Measurements from ENCODE around the gene CLCN4. TPM values are rescaled to one million over a fixed set of nuclear protein-coding genes. Genes with fewer than 3 reads are reported as not detected.

CLCN4 gene
- total RNA-seq, 4 donors from 2014 or later = 3.9 to 6.7 (median 5.3) TPM

DNA sequence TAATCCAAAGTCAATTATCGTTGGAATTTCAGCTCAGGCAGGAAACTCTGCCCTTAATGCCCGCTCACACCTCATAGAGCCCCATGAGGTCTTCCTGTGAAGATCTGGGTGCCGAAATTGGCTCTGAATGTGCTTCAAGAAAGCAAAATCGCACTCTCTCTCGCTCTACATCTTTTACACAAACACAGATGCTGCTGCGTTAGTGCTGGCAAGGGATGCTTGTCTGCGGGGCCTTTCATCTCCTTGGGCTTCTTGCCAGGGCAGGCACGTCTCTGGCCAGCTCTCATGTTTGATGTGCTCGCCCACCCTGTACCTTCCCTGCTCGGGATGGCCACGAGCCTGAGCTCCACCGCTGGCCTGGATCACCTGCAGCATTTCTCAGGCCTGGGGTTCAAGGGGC lies 66.5 kb downstream of the CLCN4 start:
- Histone ChIP-seq H3K36me3 (peaks cover 0 to 3% (median 0%) of the 10 kb centered on the region in 3 donors), H3K27ac (no peak overlapping the region), H3K27me3 (no peaks in the 10 kb centered on the region), H3K9me3 (no peaks in the 10 kb centered on the region), H3K4me3 (no peak overlapping the region), H3K4me1 (no peaks in the 10 kb centered on the region)
- TF ChIP-seq, protein P1, sequence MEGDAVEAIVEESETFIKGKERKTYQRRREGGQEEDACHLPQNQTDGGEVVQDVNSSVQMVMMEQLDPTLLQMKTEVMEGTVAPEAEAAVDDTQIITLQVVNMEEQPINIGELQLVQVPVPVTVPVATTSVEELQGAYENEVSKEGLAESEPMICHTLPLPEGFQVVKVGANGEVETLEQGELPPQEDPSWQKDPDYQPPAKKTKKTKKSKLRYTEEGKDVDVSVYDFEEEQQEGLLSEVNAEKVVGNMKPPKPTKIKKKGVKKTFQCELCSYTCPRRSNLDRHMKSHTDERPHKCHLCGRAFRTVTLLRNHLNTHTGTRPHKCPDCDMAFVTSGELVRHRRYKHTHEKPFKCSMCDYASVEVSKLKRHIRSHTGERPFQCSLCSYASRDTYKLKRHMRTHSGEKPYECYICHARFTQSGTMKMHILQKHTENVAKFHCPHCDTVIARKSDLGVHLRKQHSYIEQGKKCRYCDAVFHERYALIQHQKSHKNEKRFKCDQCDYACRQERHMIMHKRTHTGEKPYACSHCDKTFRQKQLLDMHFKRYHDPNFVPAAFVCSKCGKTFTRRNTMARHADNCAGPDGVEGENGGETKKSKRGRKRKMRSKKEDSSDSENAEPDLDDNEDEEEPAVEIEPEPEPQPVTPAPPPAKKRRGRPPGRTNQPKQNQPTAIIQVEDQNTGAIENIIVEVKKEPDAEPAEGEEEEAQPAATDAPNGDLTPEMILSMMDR (IDR thresholded peaks at IDR 0.05) = no peak
- TF ChIP-seq EP300 (IDR thresholded peaks at IDR 0.05) (no peak), POLR2A (IDR thresholded peaks at IDR 0.05) (no peak)
- 56 to 71% methylated on average over 2 to 12 of the region's 12 CpGs for WGBS, 2 donors
- DNase-seq (ENCODE audit: low spot score in 2 of 2) = no peak

DNA sequence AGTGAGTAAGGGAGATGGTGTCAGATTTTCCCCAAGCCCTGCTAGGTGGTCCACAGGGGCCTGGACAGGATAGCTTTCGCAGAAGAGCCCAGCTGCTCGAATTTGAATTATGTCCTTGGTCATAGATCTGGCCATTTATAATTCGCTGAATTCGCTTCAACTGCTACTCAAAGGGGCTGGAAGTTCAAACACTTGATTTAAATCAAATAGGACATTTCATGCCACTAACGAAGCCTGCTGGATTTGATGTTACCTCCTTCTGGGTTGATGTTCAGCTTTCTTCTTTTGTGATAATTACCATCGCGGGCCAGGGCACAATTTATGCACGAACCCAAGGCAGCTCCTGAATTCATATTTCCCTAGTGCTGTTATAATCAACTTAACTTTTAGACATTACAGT lies 67.0 kb downstream of the CLCN4 start:
- DNase-seq (ENCODE audit: low spot score in 2 of 2) = no peak
- Histone ChIP-seq H3K36me3 (peaks cover 0 to 3% (median 0%) of the 10 kb centered on the region in 3 donors), H3K4me3 (no peak overlapping the region), H3K27ac (no peak overlapping the region), H3K9me3 (no peaks in the 10 kb centered on the region), H3K4me1 (no peaks in the 10 kb centered on the region), H3K27me3 (no peaks in the 10 kb centered on the region)
- WGBS, 2 donors = 83 to 93% methylated on average over 8 of the region's 8 CpGs
- TF ChIP-seq, protein P1 (IDR thresholded peaks at IDR 0.05) = no peak
- TF ChIP-seq POLR2A (IDR thresholded peaks at IDR 0.05) (no peak), EP300 (IDR thresholded peaks at IDR 0.05) (no peak)

DNA sequence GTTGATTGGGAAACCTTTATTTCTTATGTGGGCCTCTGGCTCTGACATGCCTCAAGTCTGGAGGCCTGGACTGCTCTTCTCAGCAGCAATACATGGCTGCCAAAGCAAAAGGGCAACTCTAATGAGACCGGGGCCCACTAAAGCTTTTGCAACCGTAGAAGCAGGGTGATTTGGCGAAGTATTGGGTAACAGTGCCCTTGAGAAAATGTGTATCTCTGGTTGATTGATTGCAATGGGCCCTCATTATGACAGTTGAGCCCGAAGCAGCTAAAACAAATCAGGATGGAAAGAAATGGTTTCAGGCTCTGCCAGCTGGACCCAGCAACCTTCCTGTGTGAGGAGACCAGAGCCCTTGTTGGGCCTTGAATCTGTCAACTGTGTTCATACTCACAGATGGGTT lies 73.4 kb downstream of the CLCN4 start:
- Histone ChIP-seq H3K27me3 (no peaks in the 10 kb centered on the region), H3K27ac (no peak overlapping the region), H3K4me3 (no peak overlapping the region), H3K9me3 (no peaks in the 10 kb centered on the region), H3K36me3 (no peaks in the 10 kb centered on the region), H3K4me1 (no peaks in the 10 kb centered on the region)
- DNase-seq (ENCODE audit: low spot score in 2 of 2) = no peak
- TF ChIP-seq EP300 (IDR thresholded peaks at IDR 0.05) (no peak), POLR2A (IDR thresholded peaks at IDR 0.05) (no peak)
- TF ChIP-seq, protein P1 (IDR thresholded peaks at IDR 0.05) = no peak
- 48 to 67% methylated on average over 4 of the region's 4 CpGs for WGBS, 2 donors

DNA sequence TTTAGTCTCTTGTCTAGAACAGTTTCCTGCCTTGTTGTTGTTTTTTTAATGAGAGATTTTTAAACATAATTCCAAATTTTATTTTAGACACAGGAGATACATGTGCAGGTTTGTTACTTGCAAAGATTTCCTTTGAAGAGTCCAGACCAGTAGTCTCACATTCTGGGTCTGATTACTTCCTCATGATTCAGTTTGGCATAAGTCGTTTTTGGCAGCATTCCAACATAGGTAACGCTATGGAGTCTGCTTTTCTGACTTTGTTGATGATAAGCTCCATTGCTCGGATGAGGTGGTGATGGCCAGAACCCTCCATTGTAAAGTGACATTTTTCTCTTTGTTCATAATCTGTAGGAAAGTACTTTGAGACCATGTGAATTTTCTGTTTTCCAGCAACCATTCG lies 74.7 kb downstream of the CLCN4 start:
- no peak for TF ChIP-seq EP300 (IDR thresholded peaks at IDR 0.05)
- TF ChIP-seq, protein P1 (IDR thresholded peaks at IDR 0.05) = no peak
- TF ChIP-seq POLR2A (IDR thresholded peaks at IDR 0.05) = no peak
- Histone ChIP-seq H3K36me3 (no peaks in the 10 kb centered on the region), H3K4me1 (no peaks in the 10 kb centered on the region), H3K27me3 (no peaks in the 10 kb centered on the region), H3K27ac (no peak overlapping the region), H3K9me3 (no peaks in the 10 kb centered on the region), H3K4me3 (no peak overlapping the region)
- 52 to 74% methylated on average over 4 of the region's 4 CpGs for WGBS, 2 donors
- DNase-seq (ENCODE audit: low spot score in 2 of 2) = no peak

DNA sequence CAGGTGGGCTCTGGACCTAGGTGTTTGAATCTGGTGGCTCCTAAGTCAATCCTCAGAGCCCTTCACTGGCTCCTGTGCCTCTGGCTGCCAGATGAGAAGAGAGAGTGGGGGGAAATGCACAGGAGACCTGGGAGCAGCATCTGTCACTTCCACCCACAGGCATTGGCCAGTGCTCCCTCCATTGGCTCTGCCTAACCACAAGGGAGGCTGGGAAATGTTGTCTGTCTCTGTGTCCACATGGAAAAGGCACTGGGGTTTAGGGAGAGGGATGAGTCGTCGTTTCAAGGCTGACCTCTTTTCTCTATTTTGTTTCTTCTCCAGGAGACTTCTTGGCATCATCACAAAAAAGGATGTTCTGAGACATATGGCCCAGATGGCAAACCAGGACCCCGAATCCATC lies 76.4 kb downstream of the CLCN4 start:
- H3K4me1 ChIP-seq = no peaks in the 10 kb centered on the region
- no peaks in the 10 kb centered on the region for H3K36me3 ChIP-seq
- TF ChIP-seq, protein P1 (IDR thresholded peaks at IDR 0.05) = no peak
- TF ChIP-seq EP300 (IDR thresholded peaks at IDR 0.05) (no peak), POLR2A (IDR thresholded peaks at IDR 0.05) (no peak)
- no peak overlapping the region for H3K4me3 ChIP-seq
- no peaks in the 10 kb centered on the region for H3K9me3 ChIP-seq
- 42 to 50% methylated on average over 3 of the region's 3 CpGs for WGBS, 2 donors
- H3K27ac ChIP-seq = no peak overlapping the region
- no peaks in the 10 kb centered on the region for H3K27me3 ChIP-seq
- no peak for DNase-seq (ENCODE audit: low spot score in 2 of 2)

Measured in tibial nerve (tissue), 4 donors.